ENCODE data around the gene CENPB.
A peak's percentile ranks its signal among the peaks of the same experiment; 100 is the strongest.
"Not testable (repeated sequence)": the region's sequence is repeated elsewhere in the genome, so short reads cannot be mapped to it uniquely, and the experiment has no call there.

The CENPB gene

DNA sequence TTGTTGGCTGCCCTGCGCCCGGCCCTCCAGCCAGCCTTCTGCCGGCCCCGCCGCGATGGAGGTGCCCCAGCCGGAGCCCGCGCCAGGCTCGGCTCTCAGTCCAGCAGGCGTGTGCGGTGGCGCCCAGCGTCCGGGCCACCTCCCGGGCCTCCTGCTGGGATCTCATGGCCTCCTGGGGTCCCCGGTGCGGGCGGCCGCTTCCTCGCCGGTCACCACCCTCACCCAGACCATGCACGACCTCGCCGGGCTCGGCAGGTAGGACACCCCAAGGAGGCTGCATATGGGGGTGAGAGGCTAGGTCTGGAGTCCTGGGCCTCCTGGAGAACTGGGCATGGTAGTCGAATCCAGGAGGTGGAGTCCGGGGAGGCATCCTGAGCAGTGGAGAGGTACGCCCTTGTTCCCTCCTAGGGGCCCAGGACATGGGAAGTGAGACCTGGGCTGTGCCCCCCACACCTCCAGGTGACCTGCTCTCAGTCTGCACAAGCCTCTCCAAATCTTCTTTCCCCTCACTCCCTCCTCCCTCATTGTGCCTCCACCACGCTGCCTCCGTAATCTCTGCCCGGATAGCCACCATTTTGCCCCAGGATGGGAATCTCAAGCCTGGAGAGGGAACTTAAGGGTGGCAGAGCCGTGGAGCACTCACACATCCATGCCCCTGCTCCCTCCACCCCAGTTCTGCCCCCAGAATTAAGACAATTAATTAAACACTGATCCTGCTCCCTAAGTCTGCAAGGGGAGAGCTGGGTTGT is 10.1 kb upstream of the CENPB start:
- no peak for DNase-seq (ENCODE audit: low read depth)
- peak overlapping the region; percentile 85 for H3K4me3 ChIP-seq (ENCODE audit: low read length)
- TF ChIP-seq, protein P1, sequence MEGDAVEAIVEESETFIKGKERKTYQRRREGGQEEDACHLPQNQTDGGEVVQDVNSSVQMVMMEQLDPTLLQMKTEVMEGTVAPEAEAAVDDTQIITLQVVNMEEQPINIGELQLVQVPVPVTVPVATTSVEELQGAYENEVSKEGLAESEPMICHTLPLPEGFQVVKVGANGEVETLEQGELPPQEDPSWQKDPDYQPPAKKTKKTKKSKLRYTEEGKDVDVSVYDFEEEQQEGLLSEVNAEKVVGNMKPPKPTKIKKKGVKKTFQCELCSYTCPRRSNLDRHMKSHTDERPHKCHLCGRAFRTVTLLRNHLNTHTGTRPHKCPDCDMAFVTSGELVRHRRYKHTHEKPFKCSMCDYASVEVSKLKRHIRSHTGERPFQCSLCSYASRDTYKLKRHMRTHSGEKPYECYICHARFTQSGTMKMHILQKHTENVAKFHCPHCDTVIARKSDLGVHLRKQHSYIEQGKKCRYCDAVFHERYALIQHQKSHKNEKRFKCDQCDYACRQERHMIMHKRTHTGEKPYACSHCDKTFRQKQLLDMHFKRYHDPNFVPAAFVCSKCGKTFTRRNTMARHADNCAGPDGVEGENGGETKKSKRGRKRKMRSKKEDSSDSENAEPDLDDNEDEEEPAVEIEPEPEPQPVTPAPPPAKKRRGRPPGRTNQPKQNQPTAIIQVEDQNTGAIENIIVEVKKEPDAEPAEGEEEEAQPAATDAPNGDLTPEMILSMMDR (conservative IDR thresholded peaks at IDR 0.05; ENCODE audit: low read length) = no peak

- peak; percentile 86 for DNase-seq (ENCODE audit: low read depth)
- peak within 1 kb of the TSS; percentile 85 for H3K4me3 ChIP-seq (ENCODE audit: low read length)
- TF ChIP-seq, protein P1 (conservative IDR thresholded peaks at IDR 0.05; ENCODE audit: low read length) = peak; percentile 51
These were observed 9.2 kb upstream of the CENPB start, which contains the start of gene CDC25B for GRCh38 chr20:3795511-3796468. Gene CDC25B (plus strand): TSS chr20:3796310. CDS start chr20:3796532, 222 bp downstream.

DNA sequence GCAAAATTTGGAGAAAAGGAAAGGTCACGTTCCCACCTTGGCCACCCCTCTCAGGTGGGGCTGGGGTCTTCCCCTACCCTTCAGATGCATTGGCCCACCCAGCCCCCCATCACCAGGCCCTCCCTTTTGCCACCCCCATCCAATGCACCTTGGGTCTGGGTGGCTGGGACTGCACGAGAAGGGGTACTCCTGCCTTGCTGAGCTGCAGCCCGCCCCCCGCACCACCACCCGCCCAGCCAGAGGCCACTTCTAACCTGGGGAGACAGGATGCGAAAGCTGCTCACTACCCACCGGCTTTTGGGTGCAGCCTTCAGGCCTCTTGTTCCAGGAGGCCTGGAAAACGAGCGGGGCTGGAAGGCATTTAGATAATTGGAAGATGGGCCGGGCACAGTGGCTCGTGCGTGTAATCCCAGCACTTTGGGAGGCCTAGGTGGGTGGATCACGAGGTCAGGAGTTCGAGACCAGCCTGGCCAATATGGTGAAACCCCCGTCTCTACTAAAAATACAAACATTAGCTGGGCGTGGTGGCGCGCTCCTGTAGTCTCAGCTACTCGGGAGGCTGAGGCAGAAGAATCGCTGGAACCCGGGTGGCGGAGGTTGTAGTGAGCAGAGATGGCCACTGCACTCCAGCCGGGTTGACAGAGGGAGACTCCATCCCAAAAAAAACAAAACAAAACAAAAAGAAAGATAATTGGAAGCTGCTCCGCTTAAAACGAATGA is 8.3 kb upstream of the CENPB start:
- H3K4me3 ChIP-seq (ENCODE audit: low read length) = peak overlapping the region; percentile 85
- TF ChIP-seq, protein P1 (conservative IDR thresholded peaks at IDR 0.05; ENCODE audit: low read length) = no peak
- DNase-seq (ENCODE audit: low read depth) = no peak

DNA sequence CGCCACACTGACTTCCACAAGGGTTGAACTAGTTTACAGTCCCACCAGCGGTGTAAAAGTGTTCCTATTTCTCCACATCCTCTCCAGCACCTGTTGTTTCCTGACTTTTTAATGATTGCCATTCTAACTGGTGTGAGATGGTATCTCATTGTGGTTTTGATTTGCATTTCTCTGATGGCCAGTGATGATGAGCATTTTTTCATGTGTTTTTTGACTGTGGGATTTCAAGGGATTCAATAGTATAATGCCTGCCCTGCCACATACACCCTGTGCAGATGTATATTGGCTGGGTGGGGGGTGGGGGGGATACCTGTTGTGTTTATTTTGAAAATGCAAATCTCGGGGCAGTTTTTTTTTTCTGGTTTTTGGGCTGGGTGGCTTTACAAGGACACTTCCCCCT is 7.6 kb upstream of the CENPB start:
- H3K4me3 ChIP-seq (ENCODE audit: low read length); DNase-seq (ENCODE audit: low read depth): not testable (repeated sequence)

DNA sequence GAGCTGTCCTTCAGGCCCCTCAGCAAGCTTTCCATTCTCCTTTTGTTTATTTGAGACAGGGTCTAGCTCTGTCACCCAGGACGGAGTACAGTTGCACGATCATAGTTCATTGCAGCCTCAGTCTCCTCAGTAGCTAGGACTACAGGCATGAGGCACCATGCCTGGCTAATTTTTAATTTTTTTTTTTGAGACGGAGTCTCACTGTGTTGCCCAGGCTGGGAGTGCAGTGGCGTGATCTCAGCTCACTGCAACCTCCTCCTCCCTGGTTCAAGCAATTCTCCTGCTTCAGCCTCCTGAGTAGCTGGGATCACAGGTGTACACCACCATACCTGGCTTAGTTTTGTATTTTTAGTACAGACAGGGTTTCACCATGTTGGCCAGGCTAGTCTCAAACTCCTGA is 2.7 kb upstream of the CENPB start:
- H3K4me3 ChIP-seq (ENCODE audit: low read length); DNase-seq (ENCODE audit: low read depth): not testable (repeated sequence)

GRCh38 chr20:3788685-3789155 is 2.2 kb upstream of the CENPB start:
- TF ChIP-seq, protein P1 (conservative IDR thresholded peaks at IDR 0.05; ENCODE audit: low read length) = no peak
- H3K4me3 ChIP-seq (ENCODE audit: low read length) = no peak overlapping the region
- DNase-seq (ENCODE audit: low read depth) = no peak

GRCh38 chr20:3787324-3788014 is 929 bp upstream of the CENPB start:
- peak overlapping the region; percentile 47 for H3K4me3 ChIP-seq (ENCODE audit: low read length)
- TF ChIP-seq, protein P1 (conservative IDR thresholded peaks at IDR 0.05; ENCODE audit: low read length) = no peak
- no peak for DNase-seq (ENCODE audit: low read depth)

Measured in AG10803 (cell line).